HepG2 (cell line): ENCODE results near the gene WNK4. TPM values are rescaled to one million over a fixed set of nuclear protein-coding genes. Genes with fewer than 3 reads are reported as not detected.

Experiments
- ARID2 ChIP-seq: sonication (generic); formaldehyde crosslinking; IDR thresholded peaks from 2 replicates; pipeline ENCODE4 v1.8.1; 2022; ENCODE audit warnings: mild to moderate bottlenecking, missing genetic modification reagents, borderline replicate concordance
- CCAR2 ChIP-seq: fragments of 200-400 bp; formaldehyde crosslinking; optimal IDR thresholded peaks from 2 replicates; pipeline ENCODE3; 2018; ENCODE audit warnings: low read depth, mild to moderate bottlenecking, low read length, moderate library complexity
- HNF4A ChIP-seq: sonication (generic); formaldehyde crosslinking; IDR thresholded peaks from 2 replicates; pipeline ENCODE4 v1.4.0; 2020; ENCODE audit warnings: missing genetic modification reagents
- HOXA5 ChIP-seq: sonication (generic); formaldehyde crosslinking; IDR thresholded peaks from 2 replicates; pipeline ENCODE4 v1.4.0; 2020; ENCODE audit warnings: missing genetic modification reagents
- KDM5B ChIP-seq: sonication (generic); formaldehyde crosslinking; IDR thresholded peaks from 2 replicates; pipeline ENCODE4 v1.4.0; 2020; ENCODE audit warnings: missing genetic modification reagents, mild to moderate bottlenecking, borderline replicate concordance
- SP5 ChIP-seq: IDR thresholded peaks from 2 replicates; pipeline ENCODE4 v1.6.1; 2016; ENCODE audit warnings: low read depth, borderline replicate concordance
- TEAD3 ChIP-seq: optimal IDR thresholded peaks from 2 replicates; pipeline ENCODE3; 2016; ENCODE audit warnings: borderline replicate concordance
- TOE1 ChIP-seq: sonication (generic); formaldehyde crosslinking; IDR thresholded peaks from 2 replicates; pipeline ENCODE4 v1.4.0; 2020; ENCODE audit warnings: mild to moderate bottlenecking, missing genetic modification reagents
- ZNF136 ChIP-seq: sonication (generic); formaldehyde crosslinking; IDR thresholded peaks from 2 replicates; pipeline ENCODE4 v1.8.1; 2022; ENCODE audit warnings: low read depth, mild to moderate bottlenecking, moderate library complexity, missing genetic modification reagents
- ZNF224 ChIP-seq: sonication (generic); formaldehyde crosslinking; IDR thresholded peaks from 2 replicates; pipeline ENCODE4 v1.5.0; 2020; ENCODE audit warnings: mild to moderate bottlenecking, missing genetic modification reagents
- ZNF282 ChIP-seq: fragments of 450-650 bp; IDR thresholded peaks from 2 replicates; pipeline ENCODE4 v1.6.1; 2018; ENCODE audit not compliant: partially characterized antibody
- ZNF460 ChIP-seq: sonication (generic); formaldehyde crosslinking; IDR thresholded peaks from 2 replicates; pipeline ENCODE4 v1.5.1; 2020; ENCODE audit warnings: missing genetic modification reagents, mild to moderate bottlenecking, borderline replicate concordance
- polyA plus RNA-seq, 8 experiments: library from polyadenylated mRNA; depleted of rRNA in 3 of 8; stranded (reverse) in 7 of 8; unstranded in 1 of 8; fragments of >200 nt; fragmentation: Illumina TruSeq in 4 of 8; extraction: Trizol in 4 of 8; gene quantifications; 2 replicates each; pipeline versions ENCODE4 v1.2.1 to v1.2.3, GENCODE V29; 2011 to 2016; ENCODE audit warnings: low read depth in 4 of 8, missing spikeins in 1 of 8, mixed read lengths in 1 of 8; ENCODE audit not compliant: insufficient read depth in 1 of 8
- total RNA-seq, 5 experiments: library from RNA; depleted of rRNA; stranded (reverse); fragments of >200 nt; fragmentation: Illumina TruSeq; extraction: Trizol; gene quantifications; 2 replicates each; pipeline ENCODE4 v1.2.3, GENCODE V29; 2016; ENCODE audit warnings: low read depth in 1 of 5
- TF ChIP-seq, protein P1 (sequence below): sonication (generic); formaldehyde crosslinking; IDR thresholded peaks from 2 replicates; pipeline ENCODE4 v1.4.0; 2020; ENCODE audit warnings: missing genetic modification reagents, borderline replicate concordance
- TF ChIP-seq, protein P2 (sequence below): sonication (generic); formaldehyde crosslinking; IDR thresholded peaks from 2 replicates; pipeline ENCODE4 v1.5.1; 2020; ENCODE audit warnings: missing genetic modification reagents, mild to moderate bottlenecking, borderline replicate concordance
- TF ChIP-seq, protein P3 (sequence below), 2 experiments: sonication (generic) in 1 of 2; formaldehyde crosslinking in 1 of 2; IDR thresholded peaks; 2 replicates each; pipeline versions ENCODE4 v1.5.1 to v1.6.1; 2011 to 2020; ENCODE audit warnings: borderline replicate concordance in 1 of 2, low read depth in 1 of 2, low read length in 1 of 2, mild to moderate bottlenecking in 1 of 2, missing genetic modification reagents in 1 of 2, moderate library complexity in 1 of 2
- TF ChIP-seq, protein P4 (sequence below): sonication (generic); formaldehyde crosslinking; IDR thresholded peaks from 2 replicates; pipeline ENCODE4 v1.5.1; 2020; ENCODE audit warnings: mild to moderate bottlenecking, missing genetic modification reagents, moderate library complexity
- TF ChIP-seq, protein P5 (sequence below): IDR thresholded peaks from 2 replicates; pipeline ENCODE4 v1.6.1; 2016; ENCODE audit warnings: low read depth, control low read depth

The WNK4 gene
- total and polyA plus RNA-seq, 2 of the 13 experiments (the other 11 are each of a cell fraction or from before 2014, with no cell fraction given) = 2.7 to 13.7 TPM

DNA sequence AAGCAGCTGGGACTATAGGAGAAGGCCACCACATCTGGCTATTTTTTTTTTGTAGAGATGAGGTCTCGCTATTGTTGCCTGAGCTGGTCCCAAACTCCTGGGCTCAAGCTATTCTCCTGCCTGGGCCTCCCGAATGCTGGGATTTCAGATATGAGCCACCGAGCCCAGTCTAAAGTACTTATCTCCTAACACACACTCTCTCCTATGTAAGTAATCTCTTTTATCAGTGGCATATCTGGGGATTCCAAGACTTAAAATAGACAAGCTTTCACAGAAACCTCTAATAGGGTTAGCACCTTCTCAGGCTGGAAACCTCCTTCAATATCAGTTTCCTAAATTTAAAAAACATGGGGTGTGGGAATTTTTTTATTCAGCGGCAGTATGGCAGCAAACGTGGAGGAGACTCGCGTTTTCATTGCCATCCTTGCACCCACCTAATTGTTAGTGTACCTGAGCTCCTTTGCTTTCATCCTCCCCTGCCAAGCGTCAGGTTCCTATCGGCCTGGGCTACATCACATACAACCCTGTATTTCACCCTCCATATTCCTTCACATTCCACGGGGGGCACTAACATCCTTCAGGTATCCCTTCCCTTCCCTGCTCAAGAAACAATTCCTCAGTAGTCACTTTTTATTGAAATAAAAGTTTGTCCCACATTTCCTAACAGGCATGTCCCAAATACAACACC, 36.7 kb upstream of the WNK4 start (continued):
- TF ChIP-seq SP5 (no peak), HNF4A (CRISPR knock-in tag) (no peak), ZNF224 (CRISPR knock-in tag) (no peak), ZNF460 (CRISPR knock-in tag) (no peak), ZNF282 (no peak), HOXA5 (CRISPR knock-in tag) (0 out of 2 replicates have a peak, but pooled peaks have one; percentile 4), TOE1 (no peak), ZNF136 (CRISPR knock-in tag) (0 out of 2 replicates have a peak, but pooled peaks have one; percentile 34), ARID2 (CRISPR knock-in tag) (no peak), KDM5B (CRISPR knock-in tag) (no peak), CCAR2 (no peak), TEAD3 (CRISPR knock-in tag) (peak; percentile 74)
- TF ChIP-seq, protein P1, sequence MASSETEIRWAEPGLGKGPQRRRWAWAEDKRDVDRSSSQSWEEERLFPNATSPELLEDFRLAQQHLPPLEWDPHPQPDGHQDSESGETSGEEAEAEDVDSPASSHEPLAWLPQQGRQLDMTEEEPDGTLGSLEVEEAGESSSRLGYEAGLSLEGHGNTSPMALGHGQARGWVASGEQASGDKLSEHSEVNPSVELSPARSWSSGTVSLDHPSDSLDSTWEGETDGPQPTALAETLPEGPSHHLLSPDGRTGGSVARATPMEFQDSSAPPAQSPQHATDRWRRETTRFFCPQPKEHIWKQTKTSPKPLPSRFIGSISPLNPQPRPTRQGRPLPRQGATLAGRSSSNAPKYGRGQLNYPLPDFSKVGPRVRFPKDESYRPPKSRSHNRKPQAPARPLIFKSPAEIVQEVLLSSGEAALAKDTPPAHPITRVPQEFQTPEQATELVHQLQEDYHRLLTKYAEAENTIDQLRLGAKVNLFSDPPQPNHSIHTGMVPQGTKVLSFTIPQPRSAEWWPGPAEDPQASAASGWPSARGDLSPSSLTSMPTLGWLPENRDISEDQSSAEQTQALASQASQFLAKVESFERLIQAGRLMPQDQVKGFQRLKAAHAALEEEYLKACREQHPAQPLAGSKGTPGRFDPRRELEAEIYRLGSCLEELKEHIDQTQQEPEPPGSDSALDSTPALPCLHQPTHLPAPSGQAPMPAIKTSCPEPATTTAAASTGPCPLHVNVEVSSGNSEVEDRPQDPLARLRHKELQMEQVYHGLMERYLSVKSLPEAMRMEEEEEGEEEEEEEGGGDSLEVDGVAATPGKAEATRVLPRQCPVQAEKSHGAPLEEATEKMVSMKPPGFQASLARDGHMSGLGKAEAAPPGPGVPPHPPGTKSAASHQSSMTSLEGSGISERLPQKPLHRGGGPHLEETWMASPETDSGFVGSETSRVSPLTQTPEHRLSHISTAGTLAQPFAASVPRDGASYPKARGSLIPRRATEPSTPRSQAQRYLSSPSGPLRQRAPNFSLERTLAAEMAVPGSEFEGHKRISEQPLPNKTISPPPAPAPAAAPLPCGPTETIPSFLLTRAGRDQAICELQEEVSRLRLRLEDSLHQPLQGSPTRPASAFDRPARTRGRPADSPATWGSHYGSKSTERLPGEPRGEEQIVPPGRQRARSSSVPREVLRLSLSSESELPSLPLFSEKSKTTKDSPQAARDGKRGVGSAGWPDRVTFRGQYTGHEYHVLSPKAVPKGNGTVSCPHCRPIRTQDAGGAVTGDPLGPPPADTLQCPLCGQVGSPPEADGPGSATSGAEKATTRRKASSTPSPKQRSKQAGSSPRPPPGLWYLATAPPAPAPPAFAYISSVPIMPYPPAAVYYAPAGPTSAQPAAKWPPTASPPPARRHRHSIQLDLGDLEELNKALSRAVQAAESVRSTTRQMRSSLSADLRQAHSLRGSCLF = no peak
- TF ChIP-seq, protein P2, sequence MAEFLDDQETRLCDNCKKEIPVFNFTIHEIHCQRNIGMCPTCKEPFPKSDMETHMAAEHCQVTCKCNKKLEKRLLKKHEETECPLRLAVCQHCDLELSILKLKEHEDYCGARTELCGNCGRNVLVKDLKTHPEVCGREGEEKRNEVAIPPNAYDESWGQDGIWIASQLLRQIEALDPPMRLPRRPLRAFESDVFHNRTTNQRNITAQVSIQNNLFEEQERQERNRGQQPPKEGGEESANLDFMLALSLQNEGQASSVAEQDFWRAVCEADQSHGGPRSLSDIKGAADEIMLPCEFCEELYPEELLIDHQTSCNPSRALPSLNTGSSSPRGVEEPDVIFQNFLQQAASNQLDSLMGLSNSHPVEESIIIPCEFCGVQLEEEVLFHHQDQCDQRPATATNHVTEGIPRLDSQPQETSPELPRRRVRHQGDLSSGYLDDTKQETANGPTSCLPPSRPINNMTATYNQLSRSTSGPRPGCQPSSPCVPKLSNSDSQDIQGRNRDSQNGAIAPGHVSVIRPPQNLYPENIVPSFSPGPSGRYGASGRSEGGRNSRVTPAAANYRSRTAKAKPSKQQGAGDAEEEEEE (CRISPR knock-in tag) = 0 out of 2 replicates have a peak, but pooled peaks have one; percentile 6
- TF ChIP-seq, protein P3, sequence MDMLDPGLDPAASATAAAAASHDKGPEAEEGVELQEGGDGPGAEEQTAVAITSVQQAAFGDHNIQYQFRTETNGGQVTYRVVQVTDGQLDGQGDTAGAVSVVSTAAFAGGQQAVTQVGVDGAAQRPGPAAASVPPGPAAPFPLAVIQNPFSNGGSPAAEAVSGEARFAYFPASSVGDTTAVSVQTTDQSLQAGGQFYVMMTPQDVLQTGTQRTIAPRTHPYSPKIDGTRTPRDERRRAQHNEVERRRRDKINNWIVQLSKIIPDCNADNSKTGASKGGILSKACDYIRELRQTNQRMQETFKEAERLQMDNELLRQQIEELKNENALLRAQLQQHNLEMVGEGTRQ (IDR thresholded peaks at IDR 0.05; ENCODE audit: low read depth, low read length) = no peak
- TF ChIP-seq, protein P3 (CRISPR knock-in tag; IDR thresholded peaks at IDR 0.05; ENCODE audit: borderline replicate concordance) = no peak
- TF ChIP-seq, protein P4, sequence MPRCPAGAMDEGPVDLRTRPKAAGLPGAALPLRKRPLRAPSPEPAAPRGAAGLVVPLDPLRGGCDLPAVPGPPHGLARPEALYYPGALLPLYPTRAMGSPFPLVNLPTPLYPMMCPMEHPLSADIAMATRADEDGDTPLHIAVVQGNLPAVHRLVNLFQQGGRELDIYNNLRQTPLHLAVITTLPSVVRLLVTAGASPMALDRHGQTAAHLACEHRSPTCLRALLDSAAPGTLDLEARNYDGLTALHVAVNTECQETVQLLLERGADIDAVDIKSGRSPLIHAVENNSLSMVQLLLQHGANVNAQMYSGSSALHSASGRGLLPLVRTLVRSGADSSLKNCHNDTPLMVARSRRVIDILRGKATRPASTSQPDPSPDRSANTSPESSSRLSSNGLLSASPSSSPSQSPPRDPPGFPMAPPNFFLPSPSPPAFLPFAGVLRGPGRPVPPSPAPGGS (CRISPR knock-in tag) = 0 out of 2 replicates have a peak, but pooled peaks have one; percentile 39
- TF ChIP-seq, protein P5, sequence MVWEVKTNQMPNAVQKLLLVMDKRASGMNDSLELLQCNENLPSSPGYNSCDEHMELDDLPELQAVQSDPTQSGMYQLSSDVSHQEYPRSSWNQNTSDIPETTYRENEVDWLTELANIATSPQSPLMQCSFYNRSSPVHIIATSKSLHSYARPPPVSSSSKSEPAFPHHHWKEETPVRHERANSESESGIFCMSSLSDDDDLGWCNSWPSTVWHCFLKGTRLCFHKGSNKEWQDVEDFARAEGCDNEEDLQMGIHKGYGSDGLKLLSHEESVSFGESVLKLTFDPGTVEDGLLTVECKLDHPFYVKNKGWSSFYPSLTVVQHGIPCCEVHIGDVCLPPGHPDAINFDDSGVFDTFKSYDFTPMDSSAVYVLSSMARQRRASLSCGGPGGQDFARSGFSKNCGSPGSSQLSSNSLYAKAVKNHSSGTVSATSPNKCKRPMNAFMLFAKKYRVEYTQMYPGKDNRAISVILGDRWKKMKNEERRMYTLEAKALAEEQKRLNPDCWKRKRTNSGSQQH = no peak
